Stimulated activated CD8-positive, alpha-beta memory T cell treated with anti-CD3 and anti-CD28 coated beads, Interleukin-15, amount 100 ng/mL, for 4 hours (primary cell): ENCODE measurements around the gene CCDC159.
"Not testable (repeated sequence)": the region's sequence is repeated elsewhere in the genome, so short reads cannot be mapped to it uniquely, and the experiment has no call there.

Experiments used
- DNase-seq, 2 donors: peaks; one replicate each; pipeline ENCODE4 v3.0.0-alpha.2; 2020; ENCODE audit warnings: low read depth in 2 of 2

Gene CCDC159

DNA sequence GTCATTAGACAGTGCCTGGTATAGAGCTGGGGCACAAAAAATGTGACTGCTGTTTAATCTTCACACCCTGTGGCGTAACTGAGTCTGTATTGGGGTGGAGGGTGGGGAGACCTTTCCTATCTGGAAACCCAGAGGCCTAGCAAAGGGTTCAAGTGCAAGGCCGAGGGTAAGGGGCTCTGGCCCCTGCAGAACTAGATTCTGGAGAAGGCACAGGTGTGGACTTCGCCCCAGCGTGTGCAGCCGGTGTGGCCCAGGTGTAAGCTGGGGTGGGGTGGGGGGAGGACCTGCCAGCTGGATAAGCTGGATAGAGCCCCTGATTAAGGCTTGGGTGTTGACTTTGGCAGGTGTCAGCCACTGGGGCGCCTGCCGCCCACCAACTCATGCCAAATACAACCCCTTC, 8.2 kb upstream of the CCDC159 start:
- no peak for DNase-seq

DNA sequence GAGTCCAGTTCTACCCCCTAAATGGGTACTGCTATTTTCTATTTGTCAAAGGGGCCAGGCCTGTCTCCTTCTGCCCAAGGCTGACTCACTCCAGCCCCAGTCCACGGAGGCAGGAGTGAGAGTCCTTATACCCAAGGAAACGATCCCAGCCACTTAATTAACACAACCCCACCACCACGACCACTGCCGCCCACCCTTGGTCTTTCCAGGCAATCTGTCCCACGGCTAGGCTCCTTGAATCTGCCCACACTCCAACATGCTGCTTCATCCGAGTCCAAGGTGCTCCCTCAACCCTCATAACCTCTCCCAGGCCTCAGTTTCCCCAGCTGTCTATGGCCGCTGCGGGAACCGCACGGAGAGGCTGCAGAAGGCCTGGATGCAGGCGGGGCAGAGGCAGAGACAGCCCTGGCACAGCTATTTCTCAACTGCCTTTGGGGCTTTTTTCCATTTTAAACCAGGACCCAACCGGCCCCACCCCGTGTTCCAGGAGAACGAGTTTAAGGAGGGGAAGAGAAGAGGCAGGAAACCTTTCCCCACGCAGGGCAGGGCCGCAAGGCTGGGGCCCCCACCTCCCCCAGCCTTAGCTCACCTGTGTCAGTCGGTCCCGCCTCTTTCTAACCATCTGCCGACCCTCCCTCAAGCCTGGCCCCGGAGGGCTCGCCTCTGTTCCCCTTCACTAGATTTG, 7.6 kb upstream of the CCDC159 start:
- no peak for DNase-seq

DNA sequence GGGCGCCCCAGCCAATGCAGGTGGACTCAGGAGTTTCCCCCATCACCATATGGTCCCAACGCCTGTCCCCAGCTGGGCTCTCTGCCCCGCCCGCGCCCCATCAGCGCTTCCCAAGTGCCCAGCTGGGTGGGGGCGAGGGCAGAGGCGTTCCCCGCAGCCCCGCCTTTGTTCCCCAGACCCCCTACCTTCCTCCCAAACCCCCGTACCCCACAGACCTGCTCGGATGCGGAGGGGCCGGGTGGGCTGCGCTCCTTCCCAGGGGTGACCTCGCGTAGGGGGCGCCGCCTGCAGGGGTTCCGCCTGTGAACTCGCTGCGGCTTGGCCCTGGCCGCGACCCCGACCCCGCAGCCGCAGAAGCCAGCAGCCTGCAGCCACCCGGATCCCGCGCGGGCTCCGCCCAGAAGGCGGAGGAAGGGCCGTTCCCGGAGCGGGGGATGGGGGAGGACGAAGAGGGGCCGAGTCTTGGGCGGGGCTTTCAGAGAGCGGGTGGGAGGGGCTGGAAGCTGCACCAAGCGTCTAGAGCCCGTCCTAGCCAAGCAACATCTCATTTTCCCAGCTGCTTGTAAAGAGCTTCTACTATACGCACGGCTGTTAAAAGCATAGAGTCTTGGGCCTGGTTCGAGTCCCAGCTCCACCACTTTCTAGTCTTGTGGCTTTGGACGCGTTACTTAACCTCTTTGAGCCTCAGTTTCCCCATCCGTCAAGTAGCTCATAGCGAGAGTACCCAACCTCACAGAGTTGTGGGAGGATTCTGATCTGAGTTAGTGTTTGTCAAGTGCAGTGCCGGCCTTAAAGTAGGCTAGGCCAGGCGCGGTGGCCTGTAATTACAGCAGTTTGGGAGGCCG, 6.8 kb upstream of the CCDC159 start, which contains the start of gene RAB3D:
Gene RAB3D, minus strand, starts transcription at position 404 of the 845 bp plus-strand sequence. CDS start 2,258 bp downstream, outside the sequence.
- DNase-seq: peak; percentile 50 to 58

DNA sequence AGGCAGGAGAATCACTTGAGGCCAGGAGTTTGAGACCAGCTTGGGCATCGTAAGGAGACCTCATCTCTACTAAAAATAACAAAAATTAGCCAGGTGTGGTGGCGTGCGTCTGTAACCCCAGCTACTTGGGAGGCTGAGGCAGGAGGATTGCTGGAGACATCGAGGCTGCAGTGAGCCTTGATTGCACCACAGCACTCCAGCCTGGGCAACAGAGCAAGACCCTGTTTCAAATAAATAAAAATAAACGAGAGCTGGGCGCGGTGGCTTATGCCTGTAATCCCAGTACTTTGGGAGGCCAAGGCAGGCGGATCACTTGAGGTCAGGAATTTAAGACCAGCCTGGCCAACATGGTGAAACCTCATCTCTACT, 6.2 kb upstream of the CCDC159 start:
- not testable (repeated sequence) for DNase-seq

DNA sequence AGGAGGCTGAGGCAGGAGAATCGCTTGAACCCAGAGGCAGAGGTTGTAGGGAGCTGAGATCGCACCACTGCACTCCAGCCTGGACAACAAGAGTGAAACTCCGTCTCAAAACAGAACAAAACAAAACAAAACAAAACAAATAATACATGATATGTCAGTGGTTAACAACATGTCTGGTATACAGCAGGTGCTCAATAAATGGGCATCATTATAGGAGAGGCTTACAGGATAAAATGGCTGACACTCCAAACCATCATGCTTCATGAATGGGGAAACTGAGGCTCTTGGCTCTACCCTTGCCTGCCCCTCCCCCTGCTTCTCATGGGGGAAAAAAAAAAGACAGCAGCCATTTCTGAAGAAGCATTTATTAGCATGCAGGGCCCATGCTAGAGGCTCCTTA, 3.9 kb upstream of the CCDC159 start:
- DNase-seq: no peak

DNA sequence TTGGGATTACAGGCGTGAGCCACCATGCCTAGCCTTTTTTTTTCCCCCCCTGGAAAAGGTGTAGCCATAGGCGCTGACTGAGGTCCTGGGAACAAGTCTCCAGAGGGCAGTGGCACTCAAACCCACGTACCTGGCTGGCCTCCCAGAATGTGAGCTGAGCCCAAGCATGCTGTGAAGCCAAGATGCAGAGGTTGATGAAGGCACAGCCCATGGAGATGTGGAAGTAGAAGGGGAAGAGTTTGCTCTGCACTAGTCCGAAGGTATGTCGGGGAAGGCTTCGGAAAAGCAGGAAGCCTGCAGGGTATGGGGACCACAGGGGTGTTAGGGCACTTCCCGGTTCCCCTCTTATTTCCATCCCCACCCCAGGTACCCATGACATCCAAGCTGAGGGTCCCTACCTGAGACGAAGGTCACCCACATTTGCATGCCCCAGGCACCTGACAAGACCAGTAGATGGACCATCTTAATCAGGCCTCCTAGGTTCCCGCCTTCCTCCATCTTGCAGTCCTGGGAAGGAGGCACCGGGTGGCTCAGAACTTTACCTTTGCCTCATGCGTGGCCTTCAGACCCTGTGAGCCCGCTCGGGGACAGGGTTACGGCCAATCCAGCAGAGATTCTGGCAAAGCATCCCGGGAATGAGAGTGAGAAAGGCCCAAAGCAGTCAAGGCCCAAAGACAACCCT, 1.1 kb upstream of the CCDC159 start:
- no peak for DNase-seq

DNA sequence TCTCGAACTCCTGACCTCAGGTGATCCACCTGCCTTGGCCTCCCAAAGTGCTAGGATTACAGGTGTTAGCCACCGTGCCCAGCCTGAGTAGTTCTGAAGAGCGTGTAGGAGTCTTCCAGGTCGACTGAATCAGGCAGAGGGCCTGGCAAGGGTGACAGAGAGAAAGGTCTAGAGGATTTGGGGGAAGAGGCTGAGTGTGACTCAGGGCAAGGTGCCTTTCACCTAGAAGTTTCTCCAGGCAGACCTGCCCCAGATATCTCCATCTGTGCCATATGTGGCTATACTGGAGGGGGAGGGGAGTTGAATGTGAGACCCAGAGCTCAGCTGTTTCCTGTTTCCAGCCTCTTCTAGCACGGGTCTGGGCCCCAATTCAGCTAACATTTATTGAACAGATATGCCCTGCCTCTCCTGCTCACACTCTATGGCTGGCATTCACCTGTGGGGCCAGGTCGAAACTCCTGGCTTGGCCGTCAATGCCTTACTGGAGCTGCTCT, 1.3 kb downstream of the CCDC159 start:
- no peak for DNase-seq

DNA sequence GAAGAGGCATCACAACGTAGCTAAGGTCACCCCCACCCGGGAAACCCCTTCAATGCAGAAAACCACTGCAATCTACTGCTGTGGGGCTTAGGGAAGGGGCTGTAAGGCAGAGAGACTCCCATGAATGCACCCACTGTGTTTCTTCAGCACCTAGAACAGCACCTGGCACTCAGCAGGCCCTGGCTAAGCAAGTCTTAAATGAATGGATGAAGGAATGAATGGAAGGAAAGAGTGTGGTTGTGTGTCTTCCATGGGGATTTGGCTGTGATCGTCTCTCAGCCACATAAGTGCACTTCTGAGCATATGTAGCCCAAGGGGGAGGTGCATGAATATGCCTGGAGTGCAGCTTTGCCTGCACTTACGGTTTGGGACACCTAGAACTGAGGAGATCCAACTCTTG, 2.9 kb downstream of the CCDC159 start:
- no peak for DNase-seq

DNA sequence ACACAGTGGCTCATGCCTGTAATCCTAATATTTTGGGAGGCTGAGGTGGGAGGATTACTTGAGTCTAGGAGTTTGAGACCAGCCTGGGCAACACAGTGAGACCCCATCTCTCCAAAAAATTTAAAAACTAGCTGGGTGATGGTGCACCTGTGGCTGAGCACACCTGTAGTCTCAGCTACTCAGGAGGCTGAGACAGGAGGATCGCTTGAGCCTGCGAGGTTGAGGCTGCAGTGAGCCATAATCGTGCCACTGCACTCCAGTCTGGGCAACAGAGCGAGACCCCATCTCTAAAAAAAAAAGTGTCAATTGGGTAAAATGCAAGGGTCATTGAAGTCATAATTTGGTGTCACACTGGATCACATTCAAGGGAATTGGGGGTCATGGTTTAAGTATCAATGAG, 7.8 kb downstream of the CCDC159 start:
- not testable (repeated sequence) for DNase-seq

DNA sequence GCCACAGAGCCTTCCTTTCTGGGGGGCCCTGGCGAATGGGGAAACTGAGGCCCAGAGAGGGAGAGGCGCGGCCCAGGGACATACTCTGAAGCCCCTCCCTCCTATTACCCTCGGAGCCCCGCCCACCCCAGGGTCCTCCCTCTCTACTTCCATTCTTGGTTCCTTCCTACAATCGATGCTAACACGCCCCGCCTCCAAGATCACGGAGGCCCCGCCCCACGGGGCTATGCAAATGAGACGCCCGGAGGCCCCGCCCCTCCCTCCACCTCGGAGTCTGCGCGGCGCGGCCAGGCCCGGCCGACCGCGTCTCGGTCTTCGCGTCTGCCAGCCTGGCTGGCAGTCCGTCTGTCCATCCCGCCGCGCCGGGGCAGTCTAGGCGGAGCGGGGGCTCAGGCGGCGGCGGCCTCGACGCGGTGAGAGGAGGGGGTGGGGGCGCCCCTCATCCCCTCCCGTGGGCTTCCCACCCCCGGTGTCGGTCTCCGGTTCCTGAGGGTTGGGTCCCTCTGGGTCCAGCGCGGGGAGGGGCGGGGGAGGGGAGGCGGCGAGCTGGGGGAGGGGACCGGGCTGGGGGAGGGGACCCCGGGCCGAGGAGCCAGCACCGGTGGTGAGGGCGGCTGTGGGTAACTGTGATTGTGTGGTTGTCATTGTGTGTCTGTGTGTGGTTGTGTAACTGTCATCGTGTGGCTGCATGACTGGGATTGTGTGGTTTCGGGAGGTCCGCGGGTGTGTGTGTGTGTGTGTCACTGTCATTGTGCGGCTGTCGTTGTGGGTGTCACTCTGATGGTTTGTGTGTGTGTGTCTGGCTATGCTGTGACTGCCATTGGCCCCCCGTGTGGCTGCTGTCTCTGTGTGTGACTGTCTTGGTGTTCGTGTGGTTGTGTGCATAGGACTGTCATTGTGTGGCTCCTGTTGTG, 9.1 kb downstream of the CCDC159 start, which contains the start of gene PLPPR2:
Gene PLPPR2, plus strand, starts transcription at position 273 of the 914 bp plus-strand sequence. CDS start 2,242 bp downstream, outside the sequence.
- DNase-seq: peak; percentile 53 to 57

DNA sequence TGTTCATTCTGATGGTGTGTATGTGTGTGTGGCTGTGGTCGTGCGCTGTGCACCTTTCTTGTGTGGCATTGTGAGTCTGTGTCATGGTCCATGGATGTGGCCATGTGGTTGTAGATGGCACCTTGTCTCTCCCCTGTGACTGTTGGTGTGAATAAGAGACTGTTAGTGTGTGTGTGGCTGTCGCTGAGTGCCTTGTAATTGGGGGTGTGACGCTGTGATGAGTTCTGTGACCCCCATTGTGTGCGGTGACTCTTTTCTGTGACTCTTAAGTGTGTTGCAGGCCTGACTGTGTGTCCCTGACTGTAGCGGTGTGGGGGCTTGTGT, 9.7 kb downstream of the CCDC159 start:
- DNase-seq: no peak

DNA sequence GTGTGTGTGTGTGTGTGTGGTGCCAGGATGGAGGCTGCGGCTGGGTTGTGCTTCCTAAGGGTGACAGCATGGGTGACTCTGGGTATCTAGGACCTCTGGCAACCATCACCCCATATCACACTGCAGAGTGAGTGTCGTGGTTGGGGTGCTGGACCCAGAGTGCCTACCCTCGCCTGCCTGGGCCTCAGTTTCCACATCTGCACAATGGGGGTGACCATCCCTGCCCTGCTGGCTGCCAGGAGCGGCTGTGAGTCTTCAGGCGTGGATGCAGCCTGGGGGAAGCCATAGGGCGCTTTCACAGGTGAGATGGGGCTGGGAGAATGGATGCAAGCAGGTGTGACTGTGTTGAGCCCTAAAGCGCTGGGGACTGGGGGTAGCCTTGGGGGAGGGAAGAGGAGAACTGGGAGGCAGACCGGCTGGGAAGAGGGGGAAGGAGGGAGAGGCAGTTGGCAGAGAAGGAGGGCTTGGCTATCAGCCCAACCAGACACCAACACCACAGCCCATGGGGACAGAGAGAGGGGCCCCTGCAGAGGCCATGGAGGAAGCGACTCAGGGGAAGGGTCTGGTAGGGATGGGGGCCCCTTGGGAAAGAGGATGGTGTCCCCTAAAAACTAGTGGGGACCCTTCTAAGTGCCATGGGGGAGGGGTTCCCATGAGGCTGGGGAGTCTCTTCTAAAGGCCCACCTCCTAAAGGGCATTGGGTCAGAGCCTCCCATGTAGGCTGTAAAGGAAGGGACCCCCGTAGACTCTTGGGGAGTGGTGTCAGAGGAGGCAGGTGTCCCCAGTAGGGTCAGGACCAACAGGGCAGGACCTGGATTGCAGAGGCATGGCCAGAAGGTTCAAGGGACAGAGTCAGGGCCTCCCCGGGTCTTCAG, 10.6 kb downstream of the CCDC159 start:
- DNase-seq: no peak

DNA sequence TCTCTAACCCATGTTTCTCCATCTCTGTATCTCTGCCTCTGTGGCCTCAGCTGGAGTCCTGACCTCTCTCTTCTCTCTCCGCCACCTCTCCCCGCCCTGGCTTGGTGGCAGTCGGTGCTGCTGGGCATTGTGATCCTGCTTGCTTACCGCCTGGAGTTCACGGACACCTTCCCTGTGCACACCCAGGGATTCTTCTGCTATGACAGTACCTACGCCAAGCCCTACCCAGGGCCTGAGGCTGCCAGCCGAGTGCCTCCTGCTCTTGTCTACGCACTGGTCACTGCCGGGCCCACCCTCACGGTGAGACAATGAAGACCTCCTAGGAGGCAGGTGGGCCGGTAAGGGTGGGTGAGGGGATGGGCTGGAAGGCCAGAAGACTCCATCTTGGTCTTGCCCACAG, 13.1 kb downstream of the CCDC159 start:
- DNase-seq: no peak

DNA sequence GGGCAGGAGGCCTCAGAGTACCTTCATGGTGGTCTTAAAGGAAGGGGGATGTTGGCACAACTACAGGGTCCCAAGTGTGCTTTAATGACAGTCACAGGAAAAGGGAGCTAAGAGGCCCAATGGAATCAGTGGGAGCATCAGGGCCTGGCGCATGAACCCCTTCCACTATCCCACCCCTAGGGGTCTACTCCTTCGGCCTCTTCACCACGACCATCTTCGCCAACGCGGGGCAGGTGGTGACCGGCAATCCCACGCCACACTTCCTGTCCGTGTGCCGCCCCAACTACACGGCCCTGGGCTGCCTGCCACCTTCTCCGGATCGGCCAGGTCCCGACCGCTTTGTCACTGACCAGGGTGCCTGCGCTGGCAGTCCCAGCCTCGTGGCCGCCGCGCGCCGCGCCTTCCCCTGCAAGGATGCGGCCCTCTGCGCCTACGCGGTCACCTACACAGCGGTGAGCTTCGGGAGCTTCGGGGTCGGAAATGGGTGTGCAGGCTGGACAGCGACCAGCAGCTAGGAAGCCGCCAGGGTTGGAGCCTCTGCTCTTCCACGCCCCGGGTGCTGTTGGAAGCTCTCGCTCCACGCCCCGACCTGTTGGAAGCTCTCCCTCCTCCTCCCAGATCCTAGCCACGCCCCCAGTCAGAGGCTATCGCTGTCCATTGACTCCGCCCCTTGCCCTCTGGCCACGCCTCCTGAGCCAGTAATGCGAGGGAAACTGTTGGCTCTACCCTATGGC, 14.9 kb downstream of the CCDC159 start:
- no peak for DNase-seq

DNA sequence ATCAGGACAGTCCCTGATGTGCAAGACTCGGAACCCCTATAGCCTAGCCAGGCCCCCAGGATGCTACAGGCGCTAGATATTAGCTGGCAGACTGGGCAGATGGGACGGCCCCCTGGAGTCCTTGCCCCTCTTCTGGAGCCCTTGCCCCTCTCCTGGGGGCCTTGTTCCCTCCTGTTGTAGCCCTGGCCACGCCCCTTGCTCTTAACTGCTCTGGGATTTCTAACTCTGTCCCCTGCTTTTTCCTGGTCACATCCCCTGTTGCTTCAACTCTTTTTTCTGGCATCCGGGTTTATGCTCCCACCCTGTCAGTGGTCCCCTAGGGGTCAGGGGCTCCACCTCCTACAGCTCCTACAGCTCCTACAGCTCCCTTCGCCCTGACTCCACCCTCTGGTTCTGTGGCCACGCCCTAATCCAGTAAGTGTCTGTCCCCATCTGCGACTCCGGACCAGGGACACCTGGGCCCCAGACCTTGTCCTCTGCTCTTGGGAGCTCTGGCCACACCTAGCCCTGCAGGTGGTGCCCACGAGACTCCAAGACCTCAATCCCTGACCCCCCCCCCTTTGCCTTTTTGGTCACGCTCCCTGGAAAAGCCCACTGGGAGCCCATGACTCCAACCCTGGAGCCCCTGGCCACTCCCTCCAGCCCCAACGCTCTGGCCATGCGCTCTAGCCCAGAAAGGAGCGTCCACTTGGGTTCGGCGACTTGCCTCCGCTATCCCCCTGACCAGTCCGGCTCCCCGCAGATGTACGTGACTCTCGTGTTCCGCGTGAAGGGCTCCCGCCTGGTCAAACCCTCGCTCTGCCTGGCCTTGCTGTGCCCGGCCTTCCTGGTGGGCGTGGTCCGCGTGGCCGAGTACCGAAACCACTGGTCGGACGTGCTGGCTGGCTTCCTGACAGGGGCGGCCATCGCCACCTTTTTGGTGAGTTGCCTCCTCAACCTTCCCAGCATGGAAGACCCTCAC, 15.7 kb downstream of the CCDC159 start:
- DNase-seq: no peak

DNA sequence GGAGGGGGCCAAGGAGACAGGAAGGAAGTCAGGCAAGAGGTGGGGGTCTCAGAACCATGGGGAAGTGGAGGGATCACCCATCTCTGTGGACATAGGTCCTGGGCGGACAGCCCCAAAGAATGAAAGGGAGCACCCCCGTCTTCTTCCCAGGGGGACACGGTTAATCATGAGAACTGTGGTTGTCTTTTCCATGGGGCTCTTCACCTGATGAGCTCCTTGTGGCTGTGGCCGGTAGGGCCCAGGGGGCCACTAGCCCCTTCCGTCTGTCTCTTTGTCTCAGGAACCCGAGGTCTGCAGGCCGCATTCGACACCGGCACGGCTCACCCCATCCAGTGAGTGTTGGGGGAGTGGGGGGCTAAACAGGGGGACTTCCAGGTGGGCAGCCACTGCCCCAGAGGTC, 17.6 kb downstream of the CCDC159 start:
- no peak for DNase-seq

DNA sequence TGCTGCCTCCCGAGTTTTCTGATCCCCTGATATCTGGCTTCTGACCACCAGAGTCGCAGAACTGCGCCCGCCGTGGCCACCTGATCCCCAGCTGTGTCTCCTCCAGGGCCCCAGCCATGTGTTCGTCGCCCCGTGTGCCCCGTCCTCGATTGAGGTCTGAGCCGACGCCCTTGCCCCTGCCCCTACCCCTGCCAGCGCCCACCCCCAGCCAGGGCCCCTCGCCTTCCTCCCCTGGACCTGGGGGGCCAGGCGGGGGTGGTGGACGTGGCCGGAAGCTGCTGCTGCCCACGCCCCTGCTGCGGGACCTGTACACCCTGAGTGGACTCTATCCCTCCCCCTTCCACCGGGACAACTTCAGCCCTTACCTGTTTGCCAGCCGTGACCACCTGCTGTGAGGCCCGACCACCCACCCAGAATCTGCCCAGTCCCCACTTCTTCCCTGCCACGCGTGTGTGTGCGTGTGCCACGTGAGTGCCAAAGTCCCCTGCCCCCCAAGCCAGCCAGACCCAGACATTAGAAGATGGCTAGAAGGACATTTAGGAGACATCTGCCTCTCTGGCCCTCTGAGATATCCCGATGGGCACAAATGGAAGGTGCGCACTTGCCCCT, 18.1 kb downstream of the CCDC159 start:
- no peak for DNase-seq

DNA sequence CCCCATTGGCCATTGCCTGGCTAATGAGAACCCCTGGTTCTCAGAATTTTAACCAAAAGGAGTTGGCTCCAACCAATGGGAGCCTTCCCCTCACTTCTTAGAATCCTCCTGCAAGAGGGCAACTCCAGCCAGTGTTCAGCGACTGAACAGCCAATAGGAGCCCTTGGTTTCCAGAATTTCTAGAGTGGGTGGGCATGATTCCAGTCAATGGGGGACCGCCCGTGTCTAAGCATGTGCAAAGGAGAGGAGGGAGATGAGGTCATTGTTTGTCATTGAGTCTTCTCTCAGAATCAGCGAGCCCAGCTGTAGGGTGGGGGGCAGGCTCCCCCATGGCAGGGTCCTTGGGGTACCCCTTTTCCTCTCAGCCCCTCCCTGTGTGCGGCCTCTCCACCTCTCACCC, 18.6 kb downstream of the CCDC159 start:
- DNase-seq: no peak
